GM12801 (cell line): Measurements from ENCODE around the gene DTD2.

Experiments used
- TF ChIP-seq, protein P1 (sequence below): IDR thresholded peaks from one replicate; pipeline ENCODE4 v1.5.1; 2011; ENCODE audit warnings: control low read depth; ENCODE audit not compliant: insufficient read length; ENCODE audit errors: extremely low read depth

The DTD2 gene

DNA sequence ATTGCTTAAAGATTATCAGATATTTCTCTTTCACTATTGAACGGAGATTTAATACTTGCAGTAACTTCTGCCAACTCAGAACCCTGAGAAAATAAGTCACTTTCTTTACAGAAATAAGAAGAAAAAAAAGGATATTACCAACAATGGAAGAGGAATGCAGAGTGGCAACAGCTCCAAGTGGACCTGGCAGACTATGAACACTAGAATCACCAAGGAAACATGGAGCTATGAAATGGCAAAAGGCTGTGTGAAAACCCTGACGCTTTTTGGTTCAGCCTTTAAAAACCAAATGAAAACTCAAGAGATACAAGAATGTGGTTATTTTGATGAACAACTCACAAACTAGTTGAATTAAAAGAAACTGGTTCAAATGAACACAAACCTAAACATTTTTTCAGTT is 17.7 kb downstream of the DTD2 start:
- TF ChIP-seq, protein P1, sequence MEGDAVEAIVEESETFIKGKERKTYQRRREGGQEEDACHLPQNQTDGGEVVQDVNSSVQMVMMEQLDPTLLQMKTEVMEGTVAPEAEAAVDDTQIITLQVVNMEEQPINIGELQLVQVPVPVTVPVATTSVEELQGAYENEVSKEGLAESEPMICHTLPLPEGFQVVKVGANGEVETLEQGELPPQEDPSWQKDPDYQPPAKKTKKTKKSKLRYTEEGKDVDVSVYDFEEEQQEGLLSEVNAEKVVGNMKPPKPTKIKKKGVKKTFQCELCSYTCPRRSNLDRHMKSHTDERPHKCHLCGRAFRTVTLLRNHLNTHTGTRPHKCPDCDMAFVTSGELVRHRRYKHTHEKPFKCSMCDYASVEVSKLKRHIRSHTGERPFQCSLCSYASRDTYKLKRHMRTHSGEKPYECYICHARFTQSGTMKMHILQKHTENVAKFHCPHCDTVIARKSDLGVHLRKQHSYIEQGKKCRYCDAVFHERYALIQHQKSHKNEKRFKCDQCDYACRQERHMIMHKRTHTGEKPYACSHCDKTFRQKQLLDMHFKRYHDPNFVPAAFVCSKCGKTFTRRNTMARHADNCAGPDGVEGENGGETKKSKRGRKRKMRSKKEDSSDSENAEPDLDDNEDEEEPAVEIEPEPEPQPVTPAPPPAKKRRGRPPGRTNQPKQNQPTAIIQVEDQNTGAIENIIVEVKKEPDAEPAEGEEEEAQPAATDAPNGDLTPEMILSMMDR: no peak

GRCh38 chr14:31435276-31435675 is 22.0 kb downstream of the DTD2 start:
- TF ChIP-seq, protein P1: no peak

- TF ChIP-seq, protein P1: no peak
These were observed 26.6 kb downstream of the DTD2 start for GRCh38 chr14:31430634-31431264.

- TF ChIP-seq, protein P1: no peak
These were observed 27.5 kb downstream of the DTD2 start for GRCh38 chr14:31429791-31430190.

- TF ChIP-seq, protein P1: no peak
These were observed 29.3 kb downstream of the DTD2 start for GRCh38 chr14:31428011-31428410.

- TF ChIP-seq, protein P1: no peak
These were observed 30.6 kb downstream of the DTD2 start for GRCh38 chr14:31426663-31427062.

DNA sequence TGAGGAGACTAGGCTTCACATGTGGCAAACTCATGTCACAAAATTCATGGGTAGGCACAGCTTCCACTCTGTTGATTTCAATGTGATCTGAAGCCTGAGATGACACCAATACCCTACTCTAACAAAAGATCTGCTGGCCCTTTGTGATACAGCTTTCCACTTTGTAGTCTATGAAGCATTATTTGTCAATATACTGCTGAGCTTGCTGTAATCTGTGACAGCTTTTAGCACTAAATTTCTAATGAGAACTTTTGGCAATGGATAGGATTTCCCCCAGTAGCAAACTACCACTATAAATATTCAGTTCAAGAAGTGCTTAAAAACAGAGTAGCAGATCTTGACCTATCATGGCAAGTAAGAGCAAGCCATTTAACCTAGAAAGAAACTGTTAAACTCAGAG is 31.4 kb downstream of the DTD2 start:
- TF ChIP-seq, protein P1: no peak
